Raji (cell line): ENCODE data around the gene SDF2.

Experiments used
- POLR2A ChIP-seq: IDR thresholded peaks from 2 replicates; pipeline ENCODE4 v1.6.1; 2011; ENCODE audit warnings: low read depth, low read length, control low read depth; ENCODE audit not compliant: insufficient read depth

The SDF2 gene

DNA sequence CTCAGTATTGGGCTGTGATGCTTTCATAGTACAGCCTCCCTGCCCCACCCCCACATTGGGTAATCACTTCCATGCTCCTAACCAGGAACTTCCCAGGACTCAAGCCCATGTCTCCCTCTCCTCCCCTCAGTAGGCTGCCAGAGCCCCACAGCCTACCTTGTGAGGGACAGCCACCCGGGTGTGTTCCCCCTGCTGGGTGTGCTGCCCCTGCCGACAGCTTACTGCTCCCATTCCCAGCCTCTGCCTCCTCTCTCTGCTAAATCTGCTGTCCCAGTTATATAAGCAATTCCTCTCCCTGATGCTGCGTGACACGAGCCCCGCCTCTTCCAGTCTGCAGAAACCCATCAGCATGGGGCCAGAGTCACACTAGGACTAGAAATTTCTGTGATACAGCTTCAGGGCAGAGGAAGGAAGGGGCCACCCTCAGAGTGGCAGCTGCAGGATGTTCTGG lies 47.8 kb downstream of the SDF2 start, which contains the start of gene RSKR:
RSKR (minus strand) TSS at position 255 of the 451 bp plus-strand sequence; CDS start at position 231, 24 bp downstream.
- TF ChIP-seq POLR2A = no peak

DNA sequence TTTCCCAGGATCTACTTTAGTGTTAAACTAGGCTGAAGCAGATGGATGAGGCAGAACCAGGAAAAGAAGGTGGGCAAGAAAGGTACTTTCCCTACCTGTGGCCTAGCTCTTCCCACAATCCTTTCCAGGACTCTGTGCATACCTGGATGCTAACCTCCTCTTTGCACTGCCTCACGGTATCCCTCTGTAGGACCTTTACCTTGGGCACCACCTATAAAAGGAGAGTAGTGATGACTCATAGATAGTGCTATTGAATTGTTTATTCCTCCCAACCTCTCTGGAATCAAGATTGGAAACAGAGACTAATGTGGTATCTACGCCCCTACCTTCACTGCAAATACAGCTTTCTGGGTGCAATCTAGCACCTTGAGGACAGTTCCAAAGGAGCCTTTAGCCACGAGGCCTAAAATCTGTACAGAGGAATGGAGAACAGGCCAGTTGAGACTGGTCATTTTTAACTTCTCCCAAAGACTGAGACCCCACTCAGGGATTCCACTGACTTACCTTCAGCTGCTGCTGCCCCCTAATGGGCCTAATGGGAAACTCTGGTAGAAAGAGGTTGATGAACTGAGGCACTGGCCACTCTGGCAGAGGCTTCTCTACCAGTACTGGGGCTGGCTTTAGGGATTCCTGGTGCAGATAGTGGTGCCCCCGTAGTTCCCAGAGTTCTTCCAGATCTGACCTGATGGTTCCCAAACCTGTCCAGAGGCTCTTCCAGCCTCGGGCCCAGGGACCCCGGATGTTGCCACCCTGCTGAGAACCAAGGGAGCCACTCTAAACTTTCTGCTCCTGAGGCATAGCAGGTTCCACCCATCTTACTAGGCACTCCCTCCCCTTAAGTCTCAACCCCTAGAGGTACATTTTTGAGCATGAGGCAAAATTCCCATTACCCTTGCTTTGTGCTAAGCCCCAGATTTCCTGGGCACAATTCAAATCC lies 48.5 kb downstream of the SDF2 start:
- TF ChIP-seq POLR2A = no peak

DNA sequence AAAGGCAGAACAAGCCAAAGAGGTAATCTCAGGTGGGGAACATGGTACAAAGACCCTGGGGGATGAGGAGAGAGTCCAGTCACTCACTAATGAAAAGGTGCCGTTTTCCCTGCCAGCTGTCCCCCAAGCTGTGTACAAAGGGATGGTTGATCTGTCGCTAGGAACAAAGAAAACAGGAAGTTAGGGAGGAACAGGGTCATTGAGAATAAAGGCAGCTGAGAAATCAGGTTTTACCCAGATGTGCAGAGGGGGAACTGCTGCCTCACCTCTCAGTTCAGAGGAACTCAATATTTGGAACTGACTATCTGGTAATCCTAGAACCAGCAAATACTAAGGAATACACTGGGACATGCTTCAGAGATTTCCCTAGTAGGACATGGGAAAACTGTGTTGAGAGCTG lies 49.2 kb downstream of the SDF2 start:
- no peak for TF ChIP-seq POLR2A

DNA sequence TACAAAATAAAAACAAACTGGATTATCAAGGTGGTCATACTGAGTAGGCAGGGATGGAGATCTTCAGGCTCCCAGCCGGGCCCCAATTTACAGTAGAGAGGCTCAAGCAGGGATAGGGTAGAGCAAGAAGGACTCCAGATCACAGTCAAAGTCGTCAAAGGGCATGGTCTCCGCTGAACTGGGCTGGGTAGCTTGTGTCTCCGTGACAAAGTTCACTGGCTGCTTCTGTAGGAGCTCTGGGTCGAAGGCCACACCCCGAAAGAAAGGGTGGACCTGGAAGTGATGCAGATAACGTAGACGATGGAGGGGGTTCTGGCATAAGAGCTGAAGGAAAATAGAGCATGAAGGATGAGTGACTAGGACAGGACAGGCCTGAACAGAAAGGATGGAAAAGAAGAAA lies 51.3 kb downstream of the SDF2 start:
- no peak for TF ChIP-seq POLR2A

DNA sequence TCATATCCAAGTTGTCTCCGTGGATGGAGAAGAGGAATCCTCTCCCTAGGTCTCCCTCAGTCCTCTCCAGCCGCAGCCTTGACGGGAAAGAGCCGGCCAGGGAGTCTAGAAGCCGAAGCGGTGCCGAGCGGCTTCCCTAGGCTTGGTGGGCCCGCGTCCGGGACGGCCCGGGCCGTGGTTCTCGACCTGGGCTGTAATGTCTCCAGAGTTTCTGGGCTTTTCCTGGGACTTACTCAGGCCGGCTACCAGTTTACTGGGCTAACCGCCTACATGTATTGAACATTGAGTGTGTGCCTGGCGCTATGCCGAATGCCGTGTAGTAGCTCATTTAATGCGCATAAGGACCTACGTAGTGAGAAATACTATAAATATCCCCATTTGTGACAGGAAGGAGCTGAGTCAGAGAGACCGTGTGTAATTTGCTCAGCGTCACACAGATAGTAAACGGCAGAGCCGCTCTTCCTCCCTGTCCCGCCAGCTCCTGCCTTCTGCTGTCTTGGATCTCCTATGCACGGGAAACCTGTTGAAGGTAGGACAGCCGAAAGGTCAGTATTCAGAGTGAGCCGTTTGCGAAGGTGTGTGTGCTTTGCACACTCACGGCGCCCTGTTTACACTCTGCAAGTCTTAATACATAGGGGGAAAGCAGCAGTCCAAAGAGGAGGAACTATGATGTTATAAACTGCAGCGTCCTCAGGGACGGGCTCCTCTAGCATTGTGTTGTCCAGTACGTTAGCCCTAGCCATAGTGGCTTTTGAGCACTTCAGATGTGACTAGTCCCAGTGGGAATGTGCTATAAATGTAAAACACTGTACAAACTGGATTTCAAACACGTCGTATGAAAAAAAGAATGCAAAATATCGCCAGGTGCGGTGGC lies 62.2 kb downstream of the SDF2 start:
- TF ChIP-seq POLR2A = no peak

DNA sequence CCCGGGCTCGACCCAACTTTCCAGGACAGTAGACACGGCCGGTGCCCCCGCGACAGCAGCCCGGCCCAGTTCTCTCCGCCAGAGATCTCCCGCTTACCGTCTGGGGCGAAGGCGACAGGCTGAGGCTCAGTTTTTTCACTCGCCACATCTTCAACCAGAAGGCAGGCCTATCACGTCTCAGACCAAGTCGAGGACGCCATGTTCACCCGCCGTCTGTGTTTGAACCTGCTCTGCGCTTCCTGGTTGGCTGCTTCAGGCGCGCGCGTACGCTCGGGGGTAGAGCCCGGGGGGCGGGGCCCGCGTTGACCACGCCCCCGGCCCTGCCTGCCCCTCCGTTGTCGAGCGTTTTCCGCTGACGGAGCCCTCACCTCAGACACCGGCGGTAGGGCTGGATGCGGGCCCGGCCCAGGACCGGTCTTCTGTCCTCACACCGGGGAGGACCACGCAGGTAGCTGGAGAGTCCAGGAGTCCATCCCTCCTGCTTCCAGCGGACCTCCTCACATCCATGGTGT lies 62.9 kb downstream of the SDF2 start, which contains the start of gene SPAG5:
SPAG5 (minus strand) TSS at position 227 of the 512 bp plus-strand sequence; CDS start at position 148, 79 bp downstream.
- peak; percentile 93 for TF ChIP-seq POLR2A

DNA sequence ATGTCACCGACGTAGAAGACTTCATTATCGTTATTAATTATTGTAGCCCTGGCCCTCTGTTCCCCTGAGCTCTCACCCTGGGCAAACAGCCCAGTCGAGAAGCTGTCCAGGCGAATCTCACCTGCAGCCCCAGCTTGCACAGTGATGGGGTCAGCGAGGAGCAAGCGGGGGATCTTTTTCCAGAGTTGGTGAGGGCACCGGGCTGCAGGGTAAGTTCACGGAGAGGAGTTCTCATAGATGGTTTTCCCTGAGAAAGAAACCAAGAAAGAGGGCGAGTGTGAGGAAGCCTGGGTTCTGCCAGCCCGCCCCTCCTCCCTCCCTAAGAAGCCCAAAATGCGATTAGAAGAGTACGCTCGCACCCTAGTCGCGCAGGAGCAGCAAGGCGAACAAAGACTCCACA lies 63.3 kb downstream of the SDF2 start:
- TF ChIP-seq POLR2A = no peak
